ENCODE measurements around the gene TES.

DNA sequence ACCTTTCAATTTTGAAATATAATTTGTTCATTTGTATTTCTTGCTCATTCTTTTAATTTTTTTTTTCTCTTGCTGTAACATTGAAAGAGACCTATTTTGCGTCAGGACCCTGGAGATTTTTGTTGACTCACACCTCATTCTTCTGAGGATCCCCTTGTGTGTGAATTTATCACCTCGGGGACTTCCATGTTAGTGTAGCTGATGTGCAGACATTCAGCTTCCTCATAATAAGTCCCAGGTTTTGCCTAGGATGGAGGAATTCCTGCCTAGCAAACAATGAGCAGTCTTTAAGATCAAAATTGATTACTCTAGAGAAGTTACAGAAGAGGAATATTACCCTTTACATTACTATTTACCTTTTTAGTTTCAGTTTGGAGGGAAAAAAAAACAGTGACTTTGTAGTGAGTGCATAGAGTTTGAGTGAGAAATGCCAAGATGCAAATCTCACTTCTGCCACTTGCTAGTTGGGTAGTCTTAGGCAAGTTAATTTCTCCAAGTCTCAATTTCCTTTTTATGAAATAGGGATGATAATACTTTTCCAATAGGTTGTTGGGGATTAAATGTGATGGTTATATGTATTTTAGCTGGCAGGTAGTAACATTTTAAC lies 14.3 kb downstream of the TES start:
- TF ChIP-seq ATF1 (CRISPR knock-in tag; IDR thresholded peaks at IDR 0.05) (no peak), SUZ12 (IDR thresholded peaks at IDR 0.05; ENCODE audit: low read depth, low read length) (no peak), ZNF891 (CRISPR knock-in tag; IDR thresholded peaks at IDR 0.05) (no peak)
- TF ChIP-seq, protein P1, sequence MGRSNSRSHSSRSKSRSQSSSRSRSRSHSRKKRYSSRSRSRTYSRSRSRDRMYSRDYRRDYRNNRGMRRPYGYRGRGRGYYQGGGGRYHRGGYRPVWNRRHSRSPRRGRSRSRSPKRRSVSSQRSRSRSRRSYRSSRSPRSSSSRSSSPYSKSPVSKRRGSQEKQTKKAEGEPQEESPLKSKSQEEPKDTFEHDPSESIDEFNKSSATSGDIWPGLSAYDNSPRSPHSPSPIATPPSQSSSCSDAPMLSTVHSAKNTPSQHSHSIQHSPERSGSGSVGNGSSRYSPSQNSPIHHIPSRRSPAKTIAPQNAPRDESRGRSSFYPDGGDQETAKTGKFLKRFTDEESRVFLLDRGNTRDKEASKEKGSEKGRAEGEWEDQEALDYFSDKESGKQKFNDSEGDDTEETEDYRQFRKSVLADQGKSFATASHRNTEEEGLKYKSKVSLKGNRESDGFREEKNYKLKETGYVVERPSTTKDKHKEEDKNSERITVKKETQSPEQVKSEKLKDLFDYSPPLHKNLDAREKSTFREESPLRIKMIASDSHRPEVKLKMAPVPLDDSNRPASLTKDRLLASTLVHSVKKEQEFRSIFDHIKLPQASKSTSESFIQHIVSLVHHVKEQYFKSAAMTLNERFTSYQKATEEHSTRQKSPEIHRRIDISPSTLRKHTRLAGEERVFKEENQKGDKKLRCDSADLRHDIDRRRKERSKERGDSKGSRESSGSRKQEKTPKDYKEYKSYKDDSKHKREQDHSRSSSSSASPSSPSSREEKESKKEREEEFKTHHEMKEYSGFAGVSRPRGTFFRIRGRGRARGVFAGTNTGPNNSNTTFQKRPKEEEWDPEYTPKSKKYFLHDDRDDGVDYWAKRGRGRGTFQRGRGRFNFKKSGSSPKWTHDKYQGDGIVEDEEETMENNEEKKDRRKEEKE (IDR thresholded peaks at IDR 0.05), result no peak
- TF ChIP-seq, protein P2, sequence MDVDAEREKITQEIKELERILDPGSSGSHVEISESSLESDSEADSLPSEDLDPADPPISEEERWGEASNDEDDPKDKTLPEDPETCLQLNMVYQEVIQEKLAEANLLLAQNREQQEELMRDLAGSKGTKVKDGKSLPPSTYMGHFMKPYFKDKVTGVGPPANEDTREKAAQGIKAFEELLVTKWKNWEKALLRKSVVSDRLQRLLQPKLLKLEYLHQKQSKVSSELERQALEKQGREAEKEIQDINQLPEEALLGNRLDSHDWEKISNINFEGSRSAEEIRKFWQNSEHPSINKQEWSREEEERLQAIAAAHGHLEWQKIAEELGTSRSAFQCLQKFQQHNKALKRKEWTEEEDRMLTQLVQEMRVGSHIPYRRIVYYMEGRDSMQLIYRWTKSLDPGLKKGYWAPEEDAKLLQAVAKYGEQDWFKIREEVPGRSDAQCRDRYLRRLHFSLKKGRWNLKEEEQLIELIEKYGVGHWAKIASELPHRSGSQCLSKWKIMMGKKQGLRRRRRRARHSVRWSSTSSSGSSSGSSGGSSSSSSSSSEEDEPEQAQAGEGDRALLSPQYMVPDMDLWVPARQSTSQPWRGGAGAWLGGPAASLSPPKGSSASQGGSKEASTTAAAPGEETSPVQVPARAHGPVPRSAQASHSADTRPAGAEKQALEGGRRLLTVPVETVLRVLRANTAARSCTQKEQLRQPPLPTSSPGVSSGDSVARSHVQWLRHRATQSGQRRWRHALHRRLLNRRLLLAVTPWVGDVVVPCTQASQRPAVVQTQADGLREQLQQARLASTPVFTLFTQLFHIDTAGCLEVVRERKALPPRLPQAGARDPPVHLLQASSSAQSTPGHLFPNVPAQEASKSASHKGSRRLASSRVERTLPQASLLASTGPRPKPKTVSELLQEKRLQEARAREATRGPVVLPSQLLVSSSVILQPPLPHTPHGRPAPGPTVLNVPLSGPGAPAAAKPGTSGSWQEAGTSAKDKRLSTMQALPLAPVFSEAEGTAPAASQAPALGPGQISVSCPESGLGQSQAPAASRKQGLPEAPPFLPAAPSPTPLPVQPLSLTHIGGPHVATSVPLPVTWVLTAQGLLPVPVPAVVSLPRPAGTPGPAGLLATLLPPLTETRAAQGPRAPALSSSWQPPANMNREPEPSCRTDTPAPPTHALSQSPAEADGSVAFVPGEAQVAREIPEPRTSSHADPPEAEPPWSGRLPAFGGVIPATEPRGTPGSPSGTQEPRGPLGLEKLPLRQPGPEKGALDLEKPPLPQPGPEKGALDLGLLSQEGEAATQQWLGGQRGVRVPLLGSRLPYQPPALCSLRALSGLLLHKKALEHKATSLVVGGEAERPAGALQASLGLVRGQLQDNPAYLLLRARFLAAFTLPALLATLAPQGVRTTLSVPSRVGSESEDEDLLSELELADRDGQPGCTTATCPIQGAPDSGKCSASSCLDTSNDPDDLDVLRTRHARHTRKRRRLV (CRISPR knock-in tag; IDR thresholded peaks at IDR 0.05), result no peak

Measured in HepG2 (cell line).